H1 (cell line): Measurements from ENCODE around the gene NUP188. TPM values are rescaled to one million over a fixed set of nuclear protein-coding genes. Genes with fewer than 3 reads are reported as not detected.

Experiments used
- ATF3 ChIP-seq: IDR thresholded peaks from 2 replicates; pipeline ENCODE4 v1.6.1; 2011; ENCODE audit warnings: low read depth, mild to moderate bottlenecking, low read length; ENCODE audit not compliant: insufficient read depth
- CEBPB ChIP-seq: IDR thresholded peaks from 2 replicates; pipeline ENCODE4 v1.6.1; 2012; ENCODE audit warnings: low read depth, low read length
- SIN3A ChIP-seq, 2 experiments: IDR thresholded peaks in 1 of 2; conservative IDR thresholded peaks in 1 of 2; 2 replicates each; pipeline ENCODE4 v1.6.1; 2011 to 2012; ENCODE audit warnings: low read length in 2 of 2, improper control_type of control experiment in 1 of 2, low read depth in 1 of 2, mild to moderate bottlenecking in 1 of 2
- SP2 ChIP-seq: IDR thresholded peaks from 2 replicates; pipeline ENCODE4 v1.6.1; 2012; ENCODE audit warnings: mild to moderate bottlenecking, low read length, inconsistent platforms
- TEAD4 ChIP-seq: IDR thresholded peaks from 2 replicates; pipeline ENCODE4 v1.6.1; 2012; ENCODE audit warnings: low read depth, low read length, inconsistent platforms, mixed read lengths
- USF2 ChIP-seq: IDR thresholded peaks from 2 replicates; pipeline ENCODE4 v1.6.1; 2011; ENCODE audit warnings: low read length, improper control_type of control experiment
- polyA plus RNA-seq, 7 experiments: library from polyadenylated mRNA; depleted of rRNA in 3 of 7; stranded (reverse) in 5 of 7; unstranded in 2 of 7; fragments of >200 nt in 5 of 7; fragments of 200-250 nt in 2 of 7; gene quantifications; 1 replicate in 5 of 7; 2 replicates in 1 of 7; 4 replicates in 1 of 7; pipeline versions ENCODE4 v1.2.1 to v1.2.3, GENCODE V29; 2011 to 2013; ENCODE audit warnings: missing spikeins in 2 of 7, mixed read lengths in 2 of 7
- total RNA-seq: library from RNA; stranded (reverse); fragmentation: NEBNext Ultra II Directional; extraction: Animal tissue kit (Norgen Biotek cat#: 25700); gene quantifications from 2 replicates; pipeline ENCODE4 v1.2.1, GENCODE V29; 2021

The NUP188 gene
- total and polyA plus RNA-seq, 2 of the 8 experiments (the other 6 are each of a cell fraction or from before 2014, with no cell fraction given), result 90.1 to 111 TPM

GRCh38 chr9:128936171-128936865, 11.2 kb upstream of the NUP188 start (continued):
- no peak for TF ChIP-seq USF2
- no peak for TF ChIP-seq SP2
- TF ChIP-seq SIN3A (conservative IDR thresholded peaks at IDR 0.05 in 1 of 2, IDR thresholded peaks at IDR 0.05 in 1 of 2; ENCODE audit: low read depth in 1 of 2, low read length in 2 of 2), result no peak
- no peak for TF ChIP-seq ATF3
- TF ChIP-seq CEBPB, result no peak
- TF ChIP-seq TEAD4, result no peak
- TF ChIP-seq, all 59 proteins: peak for 0
